Colonic mucosa (tissue), 4 donors: ENCODE results near the gene FBXL13. TPM values are rescaled to one million over a fixed set of nuclear protein-coding genes. Genes with fewer than 3 reads are reported as not detected.
"Not testable (repeated sequence)": the region's sequence is repeated elsewhere in the genome, so short reads cannot be mapped to it uniquely, and the experiment has no call there.

ENCODE experiments used
- DNase-seq: peaks from one replicate; pipeline ENCODE4 v3.0.0-alpha.2; 2020
- H3K27ac ChIP-seq: fragments of 200-600 bp; one replicate; pipeline ENCODE4 v1.8.0; 2021
- H3K27me3 ChIP-seq: fragments of 200-600 bp; one replicate; pipeline ENCODE4 v1.8.0; 2021
- H3K36me3 ChIP-seq: fragments of 200-600 bp; one replicate; pipeline ENCODE4 v1.8.0; 2021
- H3K4me1 ChIP-seq: fragments of 200-600 bp; one replicate; pipeline ENCODE4 v1.8.0; 2021; ENCODE audit warnings: mild to moderate bottlenecking
- H3K4me3 ChIP-seq: fragments of 200-600 bp; one replicate; pipeline ENCODE4 v1.8.0; 2021
- H3K9ac ChIP-seq, 2 donors: one replicate each; pipeline ENCODE4 v1.7.0; 2013; ENCODE audit warnings: control low read depth in 2 of 2, low read depth in 2 of 2, low read length in 2 of 2
- H3K9me3 ChIP-seq: fragments of 200-600 bp; one replicate; pipeline ENCODE4 v1.8.0; 2021
- intact Hi-C: fragments of 100-400 bp; cut with DNase I; formaldehyde crosslinking; loops from one replicate; pipeline ENCODE4 v1.14.1; 2022
- total RNA-seq, 2 donors: library from RNA; stranded (reverse); fragmentation: NEBNext Ultra II Directional in 1 of 2; extraction: Animal tissue kit (Norgen Biotek cat#: 25700) in 1 of 2; gene quantifications; one replicate each; pipeline ENCODE4 v1.2.1, GENCODE V29; 2021
- TF ChIP-seq, protein P1 (sequence below): fragments of 200-600 bp; IDR thresholded peaks from one replicate; pipeline ENCODE4 v1.8.0; 2022; ENCODE audit warnings: antibody characterized with exemption, mild to moderate bottlenecking
- donor health status: healthy.
- donor health status: DM: no; HTN: no; CAD: no.
- donor health status: DM: no; HTN: no; CAD: no.

Gene FBXL13
- total RNA-seq, 2 donors from 2014 or later, result 0.17 to 0.64 TPM

- intact Hi-C loops, result no loop called here
- TF ChIP-seq, protein P1, sequence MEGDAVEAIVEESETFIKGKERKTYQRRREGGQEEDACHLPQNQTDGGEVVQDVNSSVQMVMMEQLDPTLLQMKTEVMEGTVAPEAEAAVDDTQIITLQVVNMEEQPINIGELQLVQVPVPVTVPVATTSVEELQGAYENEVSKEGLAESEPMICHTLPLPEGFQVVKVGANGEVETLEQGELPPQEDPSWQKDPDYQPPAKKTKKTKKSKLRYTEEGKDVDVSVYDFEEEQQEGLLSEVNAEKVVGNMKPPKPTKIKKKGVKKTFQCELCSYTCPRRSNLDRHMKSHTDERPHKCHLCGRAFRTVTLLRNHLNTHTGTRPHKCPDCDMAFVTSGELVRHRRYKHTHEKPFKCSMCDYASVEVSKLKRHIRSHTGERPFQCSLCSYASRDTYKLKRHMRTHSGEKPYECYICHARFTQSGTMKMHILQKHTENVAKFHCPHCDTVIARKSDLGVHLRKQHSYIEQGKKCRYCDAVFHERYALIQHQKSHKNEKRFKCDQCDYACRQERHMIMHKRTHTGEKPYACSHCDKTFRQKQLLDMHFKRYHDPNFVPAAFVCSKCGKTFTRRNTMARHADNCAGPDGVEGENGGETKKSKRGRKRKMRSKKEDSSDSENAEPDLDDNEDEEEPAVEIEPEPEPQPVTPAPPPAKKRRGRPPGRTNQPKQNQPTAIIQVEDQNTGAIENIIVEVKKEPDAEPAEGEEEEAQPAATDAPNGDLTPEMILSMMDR, result no peak
Observed at GRCh38 chr7:102845346-102845745, 229.2 kb downstream of the FBXL13 start.

GRCh38 chr7:102843850-102844249 lies 230.7 kb downstream of the FBXL13 start:
- no peak for DNase-seq
- H3K9me3 ChIP-seq, result no peaks in the 10 kb centered on the region
- no peaks in the 10 kb centered on the region for H3K27me3 ChIP-seq
- intact Hi-C loops, result no loop called here
- no peak overlapping the region for H3K4me3 ChIP-seq
- H3K4me1 ChIP-seq, result no peaks in the 10 kb centered on the region
- no peaks in the 10 kb centered on the region for H3K36me3 ChIP-seq
- H3K9ac ChIP-seq, result no peak overlapping the region
- no peak overlapping the region for H3K27ac ChIP-seq
- TF ChIP-seq, protein P1, result no peak

More at GRCh38 chr7:102845346-102845745, 229.2 kb downstream of the FBXL13 start:
- H3K4me3 ChIP-seq, result no peak overlapping the region
- DNase-seq, result no peak
- H3K36me3 ChIP-seq, result no peaks in the 10 kb centered on the region
- H3K4me1 ChIP-seq, result no peaks in the 10 kb centered on the region
- H3K27ac ChIP-seq, result no peak overlapping the region
- no peak overlapping the region for H3K9ac ChIP-seq
- H3K9me3 ChIP-seq, result no peaks in the 10 kb centered on the region
- H3K27me3 ChIP-seq, result no peaks in the 10 kb centered on the region

DNA sequence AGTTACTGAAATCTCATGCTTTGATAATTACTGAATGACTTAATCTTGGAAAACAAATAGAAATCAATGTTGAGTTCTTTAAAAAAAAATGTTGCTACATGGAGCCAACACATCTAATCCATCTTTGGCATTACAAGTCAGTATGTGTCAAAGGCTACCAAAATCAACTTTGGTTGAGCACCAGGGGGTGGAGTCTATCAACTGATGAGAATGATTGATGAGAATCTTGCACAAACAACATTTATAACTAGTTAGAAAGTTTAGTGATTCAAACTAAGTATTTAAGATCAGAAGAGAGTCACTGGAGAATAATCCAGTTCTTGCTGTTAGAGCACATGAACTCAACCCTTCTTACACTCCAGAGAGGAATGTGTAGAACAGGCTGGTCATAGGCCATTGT lies 232.3 kb downstream of the FBXL13 start:
- Histone ChIP-seq H3K4me1 (no peaks in the 10 kb centered on the region), H3K27ac (no peak overlapping the region), H3K27me3 (no peaks in the 10 kb centered on the region), H3K36me3 (no peaks in the 10 kb centered on the region), H3K9ac (no peak overlapping the region), H3K4me3 (no peak overlapping the region), H3K9me3 (no peaks in the 10 kb centered on the region)
- DNase-seq, result no peak
- TF ChIP-seq, protein P1, result no peak
- intact Hi-C loops, result no loop called here

GRCh38 chr7:102841290-102841689 lies 233.3 kb downstream of the FBXL13 start:
- DNase-seq, result no peak
- TF ChIP-seq, protein P1, result no peak
- no peaks in the 10 kb centered on the region for H3K27me3 ChIP-seq
- no peaks in the 10 kb centered on the region for H3K36me3 ChIP-seq
- intact Hi-C loops, result no loop called here
- no peak overlapping the region for H3K27ac ChIP-seq
- H3K4me1 ChIP-seq, result no peaks in the 10 kb centered on the region
- no peak overlapping the region for H3K9ac ChIP-seq
- H3K9me3 ChIP-seq, result no peaks in the 10 kb centered on the region
- no peak overlapping the region for H3K4me3 ChIP-seq

- no peak for DNase-seq
- intact Hi-C loops, result no loop called here
- H3K4me3 ChIP-seq, result no peak overlapping the region
- H3K4me1 ChIP-seq, result no peaks in the 10 kb centered on the region
- no peaks in the 10 kb centered on the region for H3K27me3 ChIP-seq
- no peaks in the 10 kb centered on the region for H3K9me3 ChIP-seq
- H3K36me3 ChIP-seq, result no peaks in the 10 kb centered on the region
- no peak overlapping the region for H3K27ac ChIP-seq
- H3K9ac ChIP-seq, result no peak overlapping the region
- TF ChIP-seq, protein P1, result no peak
Observed at GRCh38 chr7:102840404-102840803, 234.2 kb downstream of the FBXL13 start.

DNA sequence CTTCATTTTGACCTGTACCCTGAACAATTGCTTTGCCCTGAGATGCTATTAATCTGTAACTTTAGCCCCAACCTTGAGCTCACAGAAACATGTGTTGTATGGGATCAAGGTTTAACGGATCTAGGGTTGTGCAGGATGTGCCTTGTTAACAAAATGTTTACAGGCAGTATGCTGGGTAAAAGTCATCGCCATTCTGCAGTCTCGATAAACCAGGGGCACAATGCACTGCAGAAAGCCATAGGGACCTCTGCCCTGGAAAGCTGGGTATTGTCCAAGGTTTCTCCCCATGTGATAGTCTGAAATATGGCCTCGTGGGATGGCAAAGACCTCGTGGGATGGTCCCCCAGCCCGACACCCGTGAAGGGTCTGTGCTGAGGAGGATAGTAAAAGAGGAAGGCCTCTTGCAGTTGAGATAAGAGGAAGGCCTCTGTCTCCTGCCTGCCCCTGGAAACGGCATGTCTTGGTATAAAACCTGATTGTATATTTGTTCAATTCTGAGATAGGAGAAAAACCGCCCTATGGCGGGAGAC lies 236.0 kb downstream of the FBXL13 start:
- H3K9ac ChIP-seq, H3K9me3 ChIP-seq, H3K27me3 ChIP-seq, H3K27ac ChIP-seq, intact Hi-C loops, DNase-seq, H3K4me1 ChIP-seq, H3K4me3 ChIP-seq, H3K36me3 ChIP-seq: not testable (repeated sequence)
